Panc1 (cell line): ENCODE data around the gene C1orf141. TPM values are rescaled to one million over a fixed set of nuclear protein-coding genes. Genes with fewer than 3 reads are reported as not detected.

Experiments used
- ATAC-seq: fragments of 200-7000 bp; cut with Tn5 transposase; 2 replicates; pipeline ENCODE4 v1.9.1; 2020; ENCODE audit warnings: mild to moderate bottlenecking, moderate library complexity
- BruUV-seq: library from RNA; stranded (reverse); fragments of 400-500 nt; replicated peaks from 2 replicates; lab custom pipeline; 2021; lab: Mats Ljungman, UMichigan
- CTCF ChIA-PET: fragments of 300-600 bp; sonication (Branson Sonifier 250); formaldehyde crosslinking; loops from one replicate; lab custom pipeline; 2022; ENCODE audit warnings: antibody characterized with exemption; lab: Charles Lee
- POLR2A ChIA-PET: fragments of 300-600 bp; sonication (Branson Sonifier 250); formaldehyde crosslinking; loops from one replicate; lab custom pipeline; 2022; ENCODE audit warnings: antibody characterized with exemption; lab: Charles Lee
- DNase-seq: peaks from one replicate; pipeline ENCODE4 v3.0.0-alpha.2; 2010; ENCODE audit warnings: low read depth, low spot score
- H3K27ac ChIP-seq: 2 replicates; pipeline ENCODE4 v1.5.1; 2011; ENCODE audit warnings: mild to moderate bottlenecking, low read length, inconsistent platforms
- H3K27me3 ChIP-seq: fragments of 200-500 bp; sonication (Bioruptor generic); 2 replicates; pipeline ENCODE4 v1.6.0; 2014; ENCODE audit warnings: low read length, inconsistent platforms; ENCODE audit not compliant: control insufficient read depth, insufficient read depth
- H3K36me3 ChIP-seq: fragments of 200-500 bp; sonication (Bioruptor generic); 2 replicates; pipeline ENCODE4 v1.5.1; 2014; ENCODE audit warnings: inconsistent platforms, mild to moderate bottlenecking, low read length, moderate library complexity; ENCODE audit not compliant: control insufficient read depth, insufficient read depth
- H3K4me1 ChIP-seq: 2 replicates; pipeline ENCODE4 v1.5.1; 2011; ENCODE audit warnings: inconsistent platforms, mild to moderate bottlenecking, low read length, moderate library complexity; ENCODE audit not compliant: control insufficient read depth, insufficient read depth
- H3K4me3 ChIP-seq, 2 experiments: 2 replicates each; pipeline ENCODE4 v1.5.1; 2011 to 2012; ENCODE audit warnings: low read depth in 2 of 2, low read length in 2 of 2, mild to moderate bottlenecking in 2 of 2, inconsistent platforms in 1 of 2, moderate library complexity in 1 of 2
- H3K9me3 ChIP-seq: fragments of 200-500 bp; sonication (Bioruptor generic); 2 replicates; pipeline ENCODE4 v1.5.1; 2014; ENCODE audit warnings: low read depth, mild to moderate bottlenecking, inconsistent platforms, low read length, moderate library complexity; ENCODE audit not compliant: control insufficient read depth, insufficient read depth
- POLR2AphosphoS5 ChIP-seq: IDR thresholded peaks from 2 replicates; pipeline ENCODE4 v1.6.1; 2012; ENCODE audit warnings: mild to moderate bottlenecking, low read depth, low read length, moderate library complexity
- SIN3A ChIP-seq: IDR thresholded peaks from 2 replicates; pipeline ENCODE4 v1.6.1; 2012; ENCODE audit warnings: low read depth, mild to moderate bottlenecking, low read length, moderate library complexity, borderline replicate concordance; ENCODE audit not compliant: insufficient read depth
- TCF7L2 ChIP-seq: IDR thresholded peaks from 2 replicates; pipeline ENCODE4 v1.6.1; 2011; ENCODE audit warnings: mild to moderate bottlenecking, low read depth, low read length, inconsistent platforms
- in situ Hi-C: cut with HindIII; loops from 2 replicates; pipeline ENCODE4 v1.10.0; 2016; ENCODE audit warnings: low sequenced_read_pairs, low pct_unique_long_range_greater_than_20kb
- intact Hi-C: fragments of 100-400 bp; cut with micrococcal nuclease; formaldehyde crosslinking; loops from one replicate; pipeline ENCODE4 v1.10.0; 2022; ENCODE audit not compliant: unreplicated experiment
- total RNA-seq: library from RNA; stranded (reverse); gene quantifications from one replicate; pipeline ENCODE4 v1.2.1, GENCODE V29; 2021; ENCODE audit not compliant: unreplicated experiment
- TF ChIP-seq, protein P1 (sequence below): fragments of 450-650 bp; IDR thresholded peaks from 2 replicates; pipeline ENCODE4 v1.5.1; 2017; ENCODE audit warnings: mild to moderate bottlenecking
- TF ChIP-seq, protein P2 (sequence below), 2 experiments: IDR thresholded peaks; 2 replicates each; pipeline ENCODE4 v1.6.1; 2011 to 2012; ENCODE audit warnings: low read depth in 2 of 2, control low read depth in 1 of 2, low read length in 1 of 2, mild to moderate bottlenecking in 1 of 2, moderate library complexity in 1 of 2; ENCODE audit not compliant: insufficient read depth in 1 of 2

Gene C1orf141
- total RNA-seq, 1 experiment from 2014 or later: not detected

DNA sequence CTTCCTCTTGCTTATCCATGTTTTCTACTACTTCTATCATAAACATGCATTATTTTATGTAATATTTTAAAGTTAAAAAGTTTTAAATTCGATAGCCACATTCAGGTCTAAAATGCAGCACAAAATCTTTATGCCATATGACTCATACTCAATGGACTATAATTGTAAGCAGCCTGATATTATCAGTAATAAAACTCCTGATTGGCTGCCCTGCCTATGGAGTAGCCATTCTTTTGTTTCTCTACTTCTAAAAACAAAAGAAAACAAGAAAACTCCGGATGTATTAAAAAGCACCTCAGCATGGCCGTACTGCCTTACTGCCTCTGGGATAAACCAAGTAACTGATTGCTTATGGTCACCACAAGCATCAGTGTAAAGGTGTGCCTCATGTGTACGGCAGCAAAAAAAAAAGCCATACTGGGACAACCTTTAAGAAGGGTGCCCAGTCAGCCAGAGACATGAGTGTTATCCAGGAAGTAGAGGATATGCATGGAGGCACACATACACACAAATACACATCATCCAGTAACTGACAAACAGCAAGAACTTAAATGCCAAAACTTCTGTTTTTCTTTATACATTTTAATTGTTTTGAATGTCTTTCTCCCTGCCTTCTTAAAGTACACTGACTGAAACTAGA lies 90.0 kb downstream of the C1orf141 start:
- H3K27me3 ChIP-seq: no peaks in the 10 kb centered on the region
- ATAC-seq (no peak), DNase-seq (no peak)
- no peaks in the 10 kb centered on the region for H3K4me1 ChIP-seq
- H3K27ac ChIP-seq: no peak overlapping the region
- H3K4me3 ChIP-seq: no peak overlapping the region
- intact Hi-C loops: no loop called here
- BruUV-seq: no TSS peak
- ChIA-PET POLR2A (no interaction called here), CTCF (no interaction called here)
- peaks cover 3% of the 10 kb centered on the region; the same call in 1 of the 2 replicates for H3K36me3 ChIP-seq
- in situ Hi-C loops: no loop called here
- no peak for TF ChIP-seq TCF7L2
- TF ChIP-seq, protein P1, sequence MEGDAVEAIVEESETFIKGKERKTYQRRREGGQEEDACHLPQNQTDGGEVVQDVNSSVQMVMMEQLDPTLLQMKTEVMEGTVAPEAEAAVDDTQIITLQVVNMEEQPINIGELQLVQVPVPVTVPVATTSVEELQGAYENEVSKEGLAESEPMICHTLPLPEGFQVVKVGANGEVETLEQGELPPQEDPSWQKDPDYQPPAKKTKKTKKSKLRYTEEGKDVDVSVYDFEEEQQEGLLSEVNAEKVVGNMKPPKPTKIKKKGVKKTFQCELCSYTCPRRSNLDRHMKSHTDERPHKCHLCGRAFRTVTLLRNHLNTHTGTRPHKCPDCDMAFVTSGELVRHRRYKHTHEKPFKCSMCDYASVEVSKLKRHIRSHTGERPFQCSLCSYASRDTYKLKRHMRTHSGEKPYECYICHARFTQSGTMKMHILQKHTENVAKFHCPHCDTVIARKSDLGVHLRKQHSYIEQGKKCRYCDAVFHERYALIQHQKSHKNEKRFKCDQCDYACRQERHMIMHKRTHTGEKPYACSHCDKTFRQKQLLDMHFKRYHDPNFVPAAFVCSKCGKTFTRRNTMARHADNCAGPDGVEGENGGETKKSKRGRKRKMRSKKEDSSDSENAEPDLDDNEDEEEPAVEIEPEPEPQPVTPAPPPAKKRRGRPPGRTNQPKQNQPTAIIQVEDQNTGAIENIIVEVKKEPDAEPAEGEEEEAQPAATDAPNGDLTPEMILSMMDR: no peak
- TF ChIP-seq, protein P2, sequence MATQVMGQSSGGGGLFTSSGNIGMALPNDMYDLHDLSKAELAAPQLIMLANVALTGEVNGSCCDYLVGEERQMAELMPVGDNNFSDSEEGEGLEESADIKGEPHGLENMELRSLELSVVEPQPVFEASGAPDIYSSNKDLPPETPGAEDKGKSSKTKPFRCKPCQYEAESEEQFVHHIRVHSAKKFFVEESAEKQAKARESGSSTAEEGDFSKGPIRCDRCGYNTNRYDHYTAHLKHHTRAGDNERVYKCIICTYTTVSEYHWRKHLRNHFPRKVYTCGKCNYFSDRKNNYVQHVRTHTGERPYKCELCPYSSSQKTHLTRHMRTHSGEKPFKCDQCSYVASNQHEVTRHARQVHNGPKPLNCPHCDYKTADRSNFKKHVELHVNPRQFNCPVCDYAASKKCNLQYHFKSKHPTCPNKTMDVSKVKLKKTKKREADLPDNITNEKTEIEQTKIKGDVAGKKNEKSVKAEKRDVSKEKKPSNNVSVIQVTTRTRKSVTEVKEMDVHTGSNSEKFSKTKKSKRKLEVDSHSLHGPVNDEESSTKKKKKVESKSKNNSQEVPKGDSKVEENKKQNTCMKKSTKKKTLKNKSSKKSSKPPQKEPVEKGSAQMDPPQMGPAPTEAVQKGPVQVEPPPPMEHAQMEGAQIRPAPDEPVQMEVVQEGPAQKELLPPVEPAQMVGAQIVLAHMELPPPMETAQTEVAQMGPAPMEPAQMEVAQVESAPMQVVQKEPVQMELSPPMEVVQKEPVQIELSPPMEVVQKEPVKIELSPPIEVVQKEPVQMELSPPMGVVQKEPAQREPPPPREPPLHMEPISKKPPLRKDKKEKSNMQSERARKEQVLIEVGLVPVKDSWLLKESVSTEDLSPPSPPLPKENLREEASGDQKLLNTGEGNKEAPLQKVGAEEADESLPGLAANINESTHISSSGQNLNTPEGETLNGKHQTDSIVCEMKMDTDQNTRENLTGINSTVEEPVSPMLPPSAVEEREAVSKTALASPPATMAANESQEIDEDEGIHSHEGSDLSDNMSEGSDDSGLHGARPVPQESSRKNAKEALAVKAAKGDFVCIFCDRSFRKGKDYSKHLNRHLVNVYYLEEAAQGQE (IDR thresholded peaks at IDR 0.05; ENCODE audit: insufficient read depth in 1 of 2, low read depth in 2 of 2, low read length in 1 of 2): no peak
- no peak for TF ChIP-seq SIN3A
- TF ChIP-seq POLR2AphosphoS5: no peak
- H3K9me3 ChIP-seq: no peaks in the 10 kb centered on the region

DNA sequence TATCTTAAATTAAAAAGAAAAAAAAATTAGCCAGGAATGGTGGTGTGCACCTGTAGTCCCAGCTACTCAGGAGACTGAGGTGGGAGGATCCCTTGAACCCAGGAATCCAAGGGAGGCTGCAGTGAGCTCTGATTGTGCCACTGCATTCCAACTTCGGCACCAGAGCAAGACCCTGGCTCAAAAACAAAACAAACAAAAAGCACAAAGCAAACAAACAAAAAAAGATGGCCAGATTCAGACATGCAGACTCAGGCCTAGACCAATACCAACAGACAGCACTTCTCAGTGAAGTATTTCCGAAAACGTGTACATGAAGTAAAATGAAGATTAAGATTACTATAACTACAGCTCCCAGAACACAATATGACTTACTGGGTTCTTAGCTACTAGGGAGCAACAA lies 91.4 kb downstream of the C1orf141 start:
- POLR2A ChIA-PET: no interaction called here

More for the DNA sequence above, 91.4 kb downstream of the C1orf141 start:
- Histone ChIP-seq H3K4me1 (no peaks in the 10 kb centered on the region), H3K9me3 (no peaks in the 10 kb centered on the region), H3K36me3 (peaks cover 3% of the 10 kb centered on the region; the same call in 1 of the 2 replicates), H3K27me3 (no peaks in the 10 kb centered on the region), H3K27ac (no peak overlapping the region), H3K4me3 (no peak overlapping the region)
- CTCF ChIA-PET: no interaction called here
- in situ Hi-C loops: no loop called here
- DNase-seq (no peak), ATAC-seq (no peak)
- no TSS peak for BruUV-seq
- intact Hi-C loops: no loop called here
- TF ChIP-seq POLR2AphosphoS5 (no peak), TCF7L2 (no peak), SIN3A (no peak)

Other genes starting within 250 kb of the C1orf141 start
- 7.2 TPM for gene DNAI4, start 210.1 kb downstream of the C1orf141 start, total RNA-seq
- 33.7 TPM for gene MIER1, start 210.0 kb downstream of the C1orf141 start, total RNA-seq
- 7.0 TPM for gene SLC35D1, start 80.8 kb downstream of the C1orf141 start, total RNA-seq
- gene IL23R, start 31.5 kb upstream of the C1orf141 start, total RNA-seq: not detected
- gene IL12RB2, start 172.9 kb upstream of the C1orf141 start, total RNA-seq: 0.26 TPM